ENCODE measurements around the gene CTDSP2.
A peak's percentile ranks its signal among the peaks of the same experiment; 100 is the strongest.
"Not testable (repeated sequence)": the region's sequence is repeated elsewhere in the genome, so short reads cannot be mapped to it uniquely, and the experiment has no call there.

The CTDSP2 gene

DNA sequence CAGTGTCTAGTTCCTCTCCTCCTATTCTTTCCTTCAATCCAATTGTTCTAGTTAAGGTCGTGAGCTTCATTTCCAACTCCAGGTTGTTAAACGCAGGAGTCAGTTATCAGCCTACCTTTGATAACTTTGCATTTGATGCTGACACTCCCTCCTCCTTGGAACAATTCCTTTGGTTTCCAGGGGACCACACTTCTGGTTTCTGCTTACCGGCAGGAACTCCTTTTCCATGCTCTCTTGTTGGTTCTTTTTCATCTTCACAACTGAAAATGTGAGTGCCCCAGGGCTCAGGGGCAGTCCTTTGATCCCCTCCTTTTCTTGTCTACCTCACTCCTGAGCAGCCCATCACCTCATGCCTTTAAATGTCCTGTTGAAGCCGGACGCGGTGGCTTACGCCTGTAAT, 69.2 kb downstream of the CTDSP2 start:
- no peak for DNase-seq

DNA sequence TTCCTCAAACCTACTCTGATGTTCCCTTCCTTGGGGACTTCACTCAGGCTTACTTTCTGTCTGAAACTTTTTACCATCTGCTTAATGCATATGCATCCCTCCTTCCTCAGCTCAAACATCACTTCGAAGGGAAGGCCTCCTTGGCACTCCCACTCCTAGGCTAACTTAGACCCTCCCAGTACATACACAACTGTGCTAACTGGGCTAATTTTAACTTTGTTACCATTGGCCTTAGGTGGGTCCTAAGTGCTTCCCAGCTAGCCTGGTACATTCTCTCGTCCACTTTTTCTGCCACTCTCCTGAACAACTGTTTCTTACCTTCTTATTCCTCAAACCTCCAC, 70.3 kb downstream of the CTDSP2 start:
- no peak for DNase-seq

DNA sequence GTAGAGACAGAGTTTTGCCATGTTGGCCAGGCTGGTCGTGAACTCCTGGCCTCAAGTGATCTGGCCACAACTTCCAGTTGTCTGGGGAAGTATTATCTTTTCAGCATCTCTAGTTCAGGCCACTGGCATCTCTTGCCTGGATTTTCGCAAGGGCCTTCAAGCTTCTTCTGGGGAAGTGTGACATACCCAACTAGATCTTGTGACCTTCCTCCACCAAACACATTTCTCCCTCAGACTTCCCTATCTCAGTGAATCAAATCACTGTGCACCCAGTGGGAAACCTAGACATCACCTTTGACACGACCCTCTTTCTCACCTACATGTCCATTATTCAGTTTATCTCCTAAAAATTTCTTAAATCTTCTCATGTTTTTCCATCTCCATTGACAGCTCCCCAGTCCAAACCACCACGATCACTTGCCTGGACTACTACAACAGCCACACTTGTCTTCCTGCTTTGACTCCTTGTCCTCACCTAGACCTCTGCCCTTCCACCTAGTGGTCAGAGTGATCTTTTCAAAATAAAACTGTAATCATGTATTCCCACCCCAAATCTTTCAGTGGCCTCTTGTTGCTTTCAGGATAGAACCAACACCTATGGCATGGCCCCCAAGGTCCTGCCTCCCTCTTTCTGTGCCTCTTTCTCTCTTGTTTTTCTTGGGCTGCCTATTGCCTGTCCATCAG, 70.8 kb downstream of the CTDSP2 start:
- DNase-seq: no peak

DNA sequence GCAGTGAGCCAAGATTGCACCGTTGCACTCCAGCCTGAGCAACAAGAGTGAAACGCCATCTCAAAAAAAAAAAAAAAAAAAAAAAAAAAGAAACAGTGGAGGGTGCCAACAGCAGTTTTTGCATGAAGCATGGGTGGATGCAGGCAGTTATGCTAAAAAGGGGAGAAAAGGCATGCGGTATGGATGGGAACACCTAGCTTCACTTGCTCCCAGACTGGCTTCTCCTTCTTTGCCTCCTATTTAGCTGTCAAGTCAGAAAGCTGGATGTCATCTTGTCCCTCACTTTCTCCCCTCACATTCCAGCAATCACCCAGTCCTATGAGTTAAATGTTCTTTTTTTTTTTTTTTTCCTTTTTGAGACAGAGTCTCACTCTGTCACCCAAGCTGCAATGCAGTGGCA, 71.5 kb downstream of the CTDSP2 start:
- DNase-seq: no peak

DNA sequence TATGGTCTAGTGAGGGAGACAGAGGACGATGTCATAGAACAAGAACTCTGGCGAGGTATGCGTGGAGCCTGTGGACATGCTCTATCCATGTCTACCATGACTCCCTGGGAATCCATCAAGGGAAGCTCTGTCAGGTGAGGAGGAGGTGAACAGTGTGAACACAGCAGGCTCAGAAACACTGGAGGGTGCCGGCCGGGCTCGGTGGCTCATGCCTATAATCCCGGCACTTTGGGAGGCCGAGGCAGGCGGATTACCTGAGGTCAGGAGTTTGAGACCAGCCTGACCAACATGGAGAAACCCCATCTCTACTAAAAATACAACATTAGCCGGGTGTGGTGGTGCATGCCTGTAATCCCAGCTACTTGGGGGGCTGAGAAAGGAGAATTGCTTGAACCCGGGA, 71.9 kb downstream of the CTDSP2 start:
- DNase-seq: not testable (repeated sequence)

DNA sequence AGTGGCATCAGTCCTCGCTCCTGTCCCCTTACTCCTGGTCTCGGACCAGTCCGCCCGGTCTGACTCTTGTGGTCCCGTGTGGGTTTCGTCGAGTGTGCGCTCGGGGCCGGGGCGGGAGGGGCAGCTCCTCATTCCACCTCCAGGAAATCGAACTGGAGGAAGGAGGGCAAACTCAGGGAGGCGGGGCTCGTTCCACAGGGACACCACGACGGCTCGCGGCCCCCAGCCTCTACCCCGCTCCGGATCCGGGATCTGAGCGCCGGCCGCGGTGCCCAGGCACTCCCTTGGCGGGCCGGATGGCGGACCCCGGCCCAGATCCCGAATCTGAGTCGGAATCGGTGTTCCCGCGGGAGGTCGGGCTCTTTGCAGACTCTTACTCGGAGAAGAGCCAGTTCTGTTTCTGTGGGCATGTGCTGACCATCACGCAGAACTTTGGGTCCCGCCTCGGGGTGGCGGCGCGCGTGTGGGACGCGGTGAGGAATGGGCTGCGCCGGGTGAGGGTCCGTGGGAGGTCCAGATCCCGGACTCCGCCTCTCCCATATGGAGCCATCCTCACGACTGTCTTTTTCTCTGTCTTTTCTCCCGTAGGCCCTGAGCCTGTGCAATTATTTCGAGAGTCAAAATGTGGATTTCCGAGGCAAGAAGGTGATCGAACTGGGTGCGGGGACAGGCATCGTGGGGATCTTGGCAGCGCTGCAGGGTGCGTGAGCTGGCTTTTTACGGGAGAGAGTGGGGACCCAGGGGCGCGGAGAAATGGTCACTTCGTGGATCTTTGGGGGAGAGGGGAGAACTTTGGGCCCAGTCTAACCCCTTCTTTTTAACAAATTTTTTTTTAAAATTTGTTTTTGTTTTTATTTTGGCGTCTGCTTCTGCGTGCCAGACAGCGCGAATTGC, 73.9 kb downstream of the CTDSP2 start, which contains the start of gene EEF1AKMT3:
Gene EEF1AKMT3, plus strand, starts transcription at position 186 of the 894 bp plus-strand sequence. Its CDS starts 111 bp downstream, at position 297.
- DNase-seq: no peak

DNA sequence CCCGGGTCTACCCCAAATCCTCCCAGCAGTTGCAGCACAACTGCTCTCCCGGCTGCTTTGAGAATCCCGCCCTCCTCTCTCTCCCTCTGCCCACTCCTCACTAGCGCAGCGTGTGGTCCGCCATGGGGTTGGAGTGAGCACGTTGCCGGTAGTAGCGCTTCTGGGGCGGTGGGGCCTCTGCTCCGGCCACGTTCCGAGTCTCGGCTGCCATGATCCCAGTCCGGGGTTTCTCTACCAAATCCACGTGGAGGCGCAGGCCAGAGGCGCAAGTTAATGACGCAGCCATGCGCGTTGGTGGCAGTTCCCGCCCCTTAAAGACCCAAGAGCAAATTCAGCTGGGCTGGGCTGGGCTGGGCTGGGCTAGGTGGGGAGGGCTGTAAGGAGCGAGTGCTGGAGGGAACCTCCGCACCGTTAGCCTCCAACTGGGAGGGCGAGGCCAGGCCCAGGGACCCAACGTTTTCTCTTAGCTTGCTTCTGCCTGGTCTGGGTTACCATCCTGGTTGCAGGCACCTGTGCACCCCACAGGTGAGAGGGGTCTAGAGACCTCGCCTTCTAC, 74.6 kb downstream of the CTDSP2 start, which contains the start of gene METTL1:
Gene METTL1, minus strand, starts transcription at position 233 of the 556 bp plus-strand sequence. Its CDS starts 22 bp downstream, at position 211.
- peak; percentile 89 for DNase-seq

DNA sequence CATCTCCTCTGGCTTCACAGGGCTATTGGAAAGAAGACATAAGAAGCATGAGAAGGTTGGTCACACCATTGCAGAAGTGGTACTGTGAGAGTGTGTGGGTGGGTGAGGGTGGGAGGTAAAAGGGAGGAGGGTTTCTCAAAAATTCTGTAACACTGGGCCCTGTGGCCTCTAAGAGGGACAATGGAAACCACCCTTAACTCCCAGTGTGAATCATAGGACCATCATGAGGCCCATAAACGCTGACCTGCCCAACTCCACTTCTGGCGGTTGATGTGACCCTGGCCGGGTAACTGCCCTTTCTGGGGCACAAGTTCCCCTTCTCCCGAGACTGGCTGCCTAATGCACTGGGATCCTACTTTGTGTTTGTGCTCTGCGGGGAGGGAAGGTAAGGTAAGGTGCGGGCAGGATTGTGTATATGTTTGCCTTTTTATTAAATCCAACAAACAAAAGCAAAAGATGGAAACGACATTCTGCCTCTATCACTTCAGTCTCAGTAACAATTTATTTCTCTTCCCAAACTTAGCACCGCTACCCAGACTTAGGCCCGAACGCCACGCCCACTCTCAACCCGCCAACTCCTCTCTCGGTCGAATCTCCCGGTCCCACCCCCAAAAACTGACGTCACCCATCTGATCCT, 75.2 kb downstream of the CTDSP2 start:
- DNase-seq: peak; percentile 80

DNA sequence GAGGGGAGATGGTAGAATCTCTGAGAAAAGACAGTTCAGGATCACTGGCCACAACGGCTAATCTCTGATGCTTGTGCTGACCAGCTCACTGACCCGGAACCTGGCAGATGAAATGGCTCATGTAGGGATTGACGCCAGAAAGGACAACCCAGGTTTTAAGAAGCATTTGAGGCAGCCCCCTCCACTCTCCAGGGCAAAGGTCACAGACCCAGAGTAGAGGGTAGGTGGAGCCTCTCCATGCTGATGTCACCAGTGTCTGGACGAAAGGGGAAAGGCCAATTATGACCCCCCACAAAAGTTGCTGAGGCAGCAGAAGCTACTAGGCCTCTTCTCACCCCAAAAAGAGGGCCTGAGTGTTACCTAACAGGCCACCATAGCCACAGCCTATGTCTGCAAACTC, 75.8 kb downstream of the CTDSP2 start:
- no peak for DNase-seq

Measured in CD4-positive, alpha-beta T cell treated with Interferon gamma for 1 hour (primary cell).